HFFc6 (cell line): ENCODE measurements around the gene FSTL1. TPM values are rescaled to one million over a fixed set of nuclear protein-coding genes. Genes with fewer than 3 reads are reported as not detected.

ENCODE experiments used
- DNase-seq: peaks from one replicate; pipeline ENCODE4 v3.0.0-alpha.2; 2018
- H3K27ac Mint-ChIP-seq: 2 replicates; pipeline ENCODE4 v1.8.0; 2020; ENCODE audit warnings: mild to moderate bottlenecking, mixed read lengths
- H3K27me3 Mint-ChIP-seq: 2 replicates; pipeline ENCODE4 v1.8.0; 2021; ENCODE audit warnings: mild to moderate bottlenecking, moderate library complexity, mixed read lengths; ENCODE audit not compliant: insufficient read depth
- H3K36me3 Mint-ChIP-seq: 2 replicates; pipeline ENCODE4 v1.8.0; 2021; ENCODE audit warnings: low read depth, mixed read lengths
- H3K4me1 Mint-ChIP-seq: 2 replicates; pipeline ENCODE4 v1.8.0; 2020; ENCODE audit warnings: low read depth, mixed read lengths
- H3K4me3 Mint-ChIP-seq: 2 replicates; pipeline ENCODE4 v1.8.0; 2020; ENCODE audit warnings: mild to moderate bottlenecking, moderate library complexity, mixed read lengths
- H3K9me3 Mint-ChIP-seq: 2 replicates; pipeline ENCODE4 v1.8.0; 2020; ENCODE audit warnings: mild to moderate bottlenecking, mixed read lengths
- total RNA-seq, 6 experiments: library from RNA; stranded (reverse); fragmentation: NEBNext Ultra II Directional; extraction: Animal tissue kit (Norgen Biotek cat#: 25700); gene quantifications; 2 replicates in 1 of 6; 3 replicates in 5 of 6; pipeline ENCODE4 v1.2.3, GENCODE V29; 2021
- TF ChIP-seq, protein P1 (sequence below): fragments of 200-600 bp; sonication (generic); IDR thresholded peaks from 2 replicates; pipeline ENCODE4 v1.5.0; 2021; ENCODE audit warnings: antibody characterized with exemption, mild to moderate bottlenecking

Gene FSTL1
- total RNA-seq, 6 experiments from 2014 or later, result 1,595 to 1,958 (median 1,726) TPM

DNA sequence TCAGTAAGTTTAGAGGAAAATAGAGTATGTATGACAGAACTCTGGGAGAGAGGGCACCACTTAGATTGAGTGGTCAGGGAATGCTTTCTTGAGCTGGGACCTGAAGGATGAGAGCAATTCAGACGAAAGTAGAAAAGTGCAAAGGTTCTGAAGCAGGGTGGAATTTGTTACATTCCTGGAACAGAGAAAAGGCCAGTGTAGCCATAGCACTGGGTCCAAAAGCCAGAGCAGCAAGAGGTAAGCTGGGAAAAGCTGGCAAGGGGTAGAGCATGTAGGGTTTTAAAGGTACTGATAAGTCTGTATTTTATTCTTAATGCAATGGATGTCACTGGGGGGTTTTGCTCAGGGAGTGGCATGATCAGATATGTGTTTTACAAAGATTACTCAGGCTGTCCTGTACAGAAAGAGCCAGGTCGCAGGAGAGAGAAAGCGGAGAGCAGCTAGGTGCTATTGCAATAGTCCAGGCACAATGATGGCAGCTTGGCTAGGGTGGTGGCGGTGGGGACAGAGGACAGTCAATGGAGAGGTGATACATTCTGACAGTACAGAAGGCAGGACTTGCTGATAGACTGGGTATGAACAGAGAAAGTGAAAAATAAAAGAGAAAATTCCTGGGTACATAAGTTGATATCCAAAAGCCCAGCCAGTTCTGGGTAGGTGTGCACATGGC is 17.0 kb downstream of the FSTL1 start:
- peaks cover 22% of the 10 kb centered on the region; the same call in 1 of the 2 replicates for H3K27me3 Mint-ChIP-seq
- DNase-seq, result no peak
- no peaks in the 10 kb centered on the region for H3K9me3 Mint-ChIP-seq
- H3K4me3 Mint-ChIP-seq, result peak overlapping the region; percentile 35
- TF ChIP-seq, protein P1, sequence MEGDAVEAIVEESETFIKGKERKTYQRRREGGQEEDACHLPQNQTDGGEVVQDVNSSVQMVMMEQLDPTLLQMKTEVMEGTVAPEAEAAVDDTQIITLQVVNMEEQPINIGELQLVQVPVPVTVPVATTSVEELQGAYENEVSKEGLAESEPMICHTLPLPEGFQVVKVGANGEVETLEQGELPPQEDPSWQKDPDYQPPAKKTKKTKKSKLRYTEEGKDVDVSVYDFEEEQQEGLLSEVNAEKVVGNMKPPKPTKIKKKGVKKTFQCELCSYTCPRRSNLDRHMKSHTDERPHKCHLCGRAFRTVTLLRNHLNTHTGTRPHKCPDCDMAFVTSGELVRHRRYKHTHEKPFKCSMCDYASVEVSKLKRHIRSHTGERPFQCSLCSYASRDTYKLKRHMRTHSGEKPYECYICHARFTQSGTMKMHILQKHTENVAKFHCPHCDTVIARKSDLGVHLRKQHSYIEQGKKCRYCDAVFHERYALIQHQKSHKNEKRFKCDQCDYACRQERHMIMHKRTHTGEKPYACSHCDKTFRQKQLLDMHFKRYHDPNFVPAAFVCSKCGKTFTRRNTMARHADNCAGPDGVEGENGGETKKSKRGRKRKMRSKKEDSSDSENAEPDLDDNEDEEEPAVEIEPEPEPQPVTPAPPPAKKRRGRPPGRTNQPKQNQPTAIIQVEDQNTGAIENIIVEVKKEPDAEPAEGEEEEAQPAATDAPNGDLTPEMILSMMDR, result no peak
- peaks cover 69% of the 10 kb centered on the region for H3K36me3 Mint-ChIP-seq
- peaks cover 100% of the 10 kb centered on the region for H3K4me1 Mint-ChIP-seq
- H3K27ac Mint-ChIP-seq, result peak overlapping the region; percentile 84

DNA sequence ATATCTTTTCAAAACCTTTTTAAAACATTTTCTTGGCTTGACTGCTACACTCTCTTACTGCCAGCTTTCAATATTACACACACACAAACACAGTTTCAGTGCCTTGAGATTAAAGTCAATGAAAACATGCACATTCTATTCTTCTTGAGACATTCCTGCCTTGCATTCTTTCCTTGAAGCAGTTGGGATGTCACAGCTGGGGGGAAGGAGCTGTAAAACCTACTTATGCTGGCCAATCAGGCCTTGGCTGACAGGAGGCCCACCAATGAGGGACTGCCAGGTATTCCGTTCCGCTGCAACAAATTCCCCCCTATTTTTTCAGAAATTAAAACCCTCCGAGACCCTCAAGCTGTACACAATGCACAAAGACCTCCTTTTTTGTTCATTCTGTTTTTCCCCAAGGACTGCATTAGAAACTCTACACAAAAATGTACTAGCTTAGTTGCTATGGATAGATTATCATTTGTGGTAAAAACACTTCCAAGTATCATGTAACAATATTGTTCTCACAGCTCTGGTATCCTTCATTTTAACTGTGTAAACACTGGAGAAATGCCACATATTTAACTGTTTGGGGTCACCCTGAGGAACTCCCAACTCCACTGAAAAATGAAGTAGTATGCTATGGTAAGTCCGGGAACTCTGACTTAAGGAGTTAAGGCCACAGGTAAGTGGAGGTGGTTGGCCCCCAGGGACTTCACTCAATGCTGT is 18.5 kb downstream of the FSTL1 start:
- Mint-ChIP-seq H3K4me3 (peak overlapping the region; percentile 57), H3K27ac (peak overlapping the region; percentile 84), H3K9me3 (no peaks in the 10 kb centered on the region), H3K36me3 (peaks cover 71% of the 10 kb centered on the region), H3K27me3 (peaks cover 22% of the 10 kb centered on the region; the same call in 1 of the 2 replicates), H3K4me1 (peaks cover 100% of the 10 kb centered on the region)
- DNase-seq, result peak; percentile 77
- TF ChIP-seq, protein P1, result no peak

DNA sequence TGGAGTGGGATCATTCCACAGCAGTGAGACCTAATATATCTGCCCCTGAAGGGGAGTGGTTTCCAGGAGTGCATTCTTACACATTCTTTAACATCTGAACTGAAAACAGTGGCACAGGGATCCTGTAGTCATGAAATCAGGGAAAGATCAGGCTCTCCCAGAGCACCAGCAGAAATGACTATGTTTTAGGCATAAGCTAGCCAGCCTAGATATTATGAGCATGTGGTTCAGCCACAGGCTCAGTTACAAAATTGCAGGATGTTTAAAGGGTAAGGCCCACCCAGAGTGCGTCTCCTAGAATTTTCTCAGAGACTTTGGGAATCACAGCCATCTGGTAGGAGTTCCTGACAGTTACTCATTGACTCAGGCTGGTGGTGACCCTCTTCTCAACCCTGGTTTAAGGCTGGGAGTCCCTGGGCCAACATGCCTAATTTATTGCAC is 20.9 kb downstream of the FSTL1 start:
- peak overlapping the region; percentile 80 for H3K27ac Mint-ChIP-seq
- H3K4me3 Mint-ChIP-seq, result peak overlapping the region; percentile 64
- TF ChIP-seq, protein P1, result no peak
- peak; percentile 75 for DNase-seq
- H3K4me1 Mint-ChIP-seq, result peaks cover 100% of the 10 kb centered on the region
- H3K27me3 Mint-ChIP-seq, result peaks cover 24% of the 10 kb centered on the region; the same call in 1 of the 2 replicates
- peaks cover 72% of the 10 kb centered on the region for H3K36me3 Mint-ChIP-seq
- no peaks in the 10 kb centered on the region for H3K9me3 Mint-ChIP-seq

DNA sequence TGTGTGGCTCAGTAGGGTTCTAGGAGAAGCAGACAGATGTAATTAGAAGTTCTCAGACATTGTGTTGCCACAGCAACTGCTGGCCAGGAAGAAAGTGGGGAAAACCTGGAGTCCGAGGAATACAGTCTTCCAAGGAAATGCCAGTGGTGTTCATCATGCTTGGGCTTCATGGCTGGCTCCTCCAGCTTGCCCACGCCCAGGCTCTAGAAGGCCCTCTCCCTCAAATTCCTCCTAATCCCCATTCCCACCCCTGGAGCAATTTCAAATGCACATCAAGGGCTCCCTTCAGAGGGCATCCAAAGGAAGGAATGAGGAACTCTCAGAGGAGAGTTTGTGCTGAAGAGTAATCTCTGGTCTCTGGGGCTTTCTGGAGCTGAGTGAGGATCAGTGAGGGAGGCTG is 21.9 kb downstream of the FSTL1 start:
- Mint-ChIP-seq H3K9me3 (no peaks in the 10 kb centered on the region), H3K27me3 (peaks cover 28% of the 10 kb centered on the region), H3K4me3 (peak overlapping the region; percentile 64), H3K36me3 (peaks cover 74% of the 10 kb centered on the region), H3K4me1 (peaks cover 100% of the 10 kb centered on the region), H3K27ac (peak overlapping the region; percentile 80)
- TF ChIP-seq, protein P1, result no peak
- DNase-seq, result peak; percentile 53

DNA sequence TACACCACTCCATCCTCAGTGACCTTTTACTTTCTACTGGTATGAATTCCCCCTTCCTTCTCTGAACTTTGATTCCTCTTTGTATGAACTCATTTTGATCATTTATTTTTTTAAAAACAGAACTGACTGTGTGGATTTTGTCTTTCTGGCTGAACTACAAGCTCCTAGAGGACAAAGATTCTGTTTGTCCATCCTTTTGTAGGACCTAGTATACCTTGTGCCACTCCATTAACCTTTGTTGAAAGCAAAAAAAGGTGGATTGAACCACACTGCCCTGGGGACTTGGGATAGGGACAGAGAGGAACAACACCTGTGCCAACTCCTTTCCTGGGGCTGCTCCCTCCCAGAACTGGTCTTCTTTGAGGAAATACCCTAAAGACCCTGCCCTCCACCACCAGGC is 23.6 kb downstream of the FSTL1 start:
- Mint-ChIP-seq H3K27me3 (peaks cover 26% of the 10 kb centered on the region), H3K9me3 (no peaks in the 10 kb centered on the region)
- TF ChIP-seq, protein P1, result no peak

More for the DNA sequence above, 23.6 kb downstream of the FSTL1 start:
- H3K4me1 Mint-ChIP-seq, result peaks cover 99% of the 10 kb centered on the region
- H3K4me3 Mint-ChIP-seq, result peak overlapping the region; percentile 64; the same call in 1 of the 2 replicates
- DNase-seq, result no peak
- peak overlapping the region; percentile 80 for H3K27ac Mint-ChIP-seq
- peaks cover 70% of the 10 kb centered on the region for H3K36me3 Mint-ChIP-seq
